Stimulated activated CD4-positive, alpha-beta T cell treated with anti-CD3 and anti-CD28 coated beads, Interleukin-1b, Interleukin-23, amount 100 ng/mL, for 1 hour (primary cell): Measurements from ENCODE around the gene LTBP4.
"Not testable (repeated sequence)": the region's sequence is repeated elsewhere in the genome, so short reads cannot be mapped to it uniquely, and the experiment has no call there.

ENCODE experiments used
- DNase-seq, 2 donors: peaks; one replicate each; pipeline ENCODE4 v3.0.0-alpha.2; 2020; ENCODE audit warnings: low read depth in 2 of 2

Gene LTBP4

GRCh38 chr19:40601134-40601974 is at the start of gene LTBP4:
Gene LTBP4, plus strand, starts transcription at chr19:40601369. Its CDS starts 19 bp downstream, at chr19:40601388.
- no peak for DNase-seq

GRCh38 chr19:40552848-40553247 is 48.3 kb upstream of the LTBP4 start:
- DNase-seq = no peak

GRCh38 chr19:40553885-40554857 is 47.0 kb upstream of the LTBP4 start:
- DNase-seq = no peak

- no peak for DNase-seq
Measured at GRCh38 chr19:40555978-40556689, 45.0 kb upstream of the LTBP4 start.

GRCh38 chr19:40556953-40557530 is 44.1 kb upstream of the LTBP4 start:
- DNase-seq = no peak

- no peak for DNase-seq
Measured at GRCh38 chr19:40559394-40559793, 41.8 kb upstream of the LTBP4 start.

- no peak for DNase-seq
Measured at GRCh38 chr19:40560092-40560507, 41.1 kb upstream of the LTBP4 start.

- DNase-seq = no peak
Measured at GRCh38 chr19:40561947-40562346, 39.2 kb upstream of the LTBP4 start.

GRCh38 chr19:40564535-40564934 is 36.6 kb upstream of the LTBP4 start:
- DNase-seq = not testable (repeated sequence)

GRCh38 chr19:40565355-40565754 is 35.8 kb upstream of the LTBP4 start:
- DNase-seq = no peak

GRCh38 chr19:40565910-40566495 is 35.2 kb upstream of the LTBP4 start:
- no peak for DNase-seq

- DNase-seq = no peak
Measured at GRCh38 chr19:40567040-40567749, 34.0 kb upstream of the LTBP4 start.

GRCh38 chr19:40567750-40568494 is 33.2 kb upstream of the LTBP4 start:
- no peak for DNase-seq

GRCh38 chr19:40570313-40571004 is 30.7 kb upstream of the LTBP4 start:
- peak; percentile 86 to 93 for DNase-seq

GRCh38 chr19:40571005-40571318 is 30.2 kb upstream of the LTBP4 start:
- no peak for DNase-seq

GRCh38 chr19:40571831-40572495 is 29.2 kb upstream of the LTBP4 start:
- DNase-seq = no peak

GRCh38 chr19:40575326-40575725 is 25.8 kb upstream of the LTBP4 start:
- no peak for DNase-seq

GRCh38 chr19:40576151-40576584 is 25.0 kb upstream of the LTBP4 start:
- no peak for DNase-seq
